Sigmoid colon (tissue), 7 donors: ENCODE data around the gene NEUROG1. TPM values are rescaled to one million over a fixed set of nuclear protein-coding genes. Genes with fewer than 3 reads are reported as not detected.

Experiments used
- DNase-seq: peaks from one replicate; pipeline ENCODE4 v3.0.0-alpha.2; 2019
- H3K27ac ChIP-seq, 4 donors: fragments of 200-600 bp; sonication (generic); one replicate each; pipeline ENCODE4 v1.5.1; 2016 to 2019; ENCODE audit warnings: mild to moderate bottlenecking in 1 of 4
- H3K27me3 ChIP-seq, 3 donors: fragments of 200-600 bp; sonication (generic); one replicate each; pipeline ENCODE4 v1.5.1; 2019; ENCODE audit warnings: mild to moderate bottlenecking in 1 of 3
- H3K36me3 ChIP-seq, 4 donors: fragments of 200-600 bp; sonication (generic); one replicate each; pipeline ENCODE4 v1.5.1; 2016 to 2019
- H3K4me1 ChIP-seq, 4 donors: fragments of 200-600 bp; sonication (generic); one replicate each; pipeline ENCODE4 v1.5.1; 2017 to 2019
- H3K4me3 ChIP-seq, 4 donors: fragments of 200-600 bp; sonication (generic); one replicate each; pipeline ENCODE4 v1.5.1; 2017 to 2019; ENCODE audit warnings: mild to moderate bottlenecking in 2 of 4, moderate library complexity in 1 of 4
- H3K9me3 ChIP-seq, 4 donors: fragments of 200-600 bp in 3 of 4; sonication (generic) in 3 of 4; one replicate each; pipeline versions ENCODE4 v1.5.1 to v1.6.1; 2013 to 2019
- CTCF ChIP-seq, 4 experiments: fragments of 450-650 bp in 3 of 4; fragments of 200-600 bp in 1 of 4; IDR thresholded peaks; one replicate each; pipeline ENCODE4 v1.5.1; 2016 to 2019; ENCODE audit warnings: antibody characterized with exemption in 4 of 4, mild to moderate bottlenecking in 3 of 4, moderate library complexity in 2 of 4
- EP300 ChIP-seq, 4 donors: sonication (generic); formaldehyde crosslinking; IDR thresholded peaks; one replicate each; pipeline ENCODE4 v1.6.1; 2017; ENCODE audit warnings: antibody characterized with exemption in 4 of 4
- POLR2A ChIP-seq, 2 donors: fragments of 450-650 bp; IDR thresholded peaks; one replicate each; pipeline ENCODE4 v1.6.1; 2016; ENCODE audit warnings: antibody characterized with exemption in 2 of 2, mild to moderate bottlenecking in 2 of 2, moderate library complexity in 2 of 2
- POLR2AphosphoS5 ChIP-seq, 4 donors: sonication (generic); formaldehyde crosslinking; IDR thresholded peaks; one replicate each; pipeline ENCODE4 v1.6.1; 2017; ENCODE audit warnings: antibody characterized with exemption in 4 of 4
- WGBS, 2 donors: extraction: QIAGEN DNeasy Blood & Tissue Kit; methylation state at CpG; one replicate each; pipeline ENCODE4 v1.1.7; 2013; 5-methylcytosine and 5-hydroxymethylcytosine counted together
- intact Hi-C: fragments of 100-400 bp; cut with DNase I; formaldehyde crosslinking; loops from one replicate; pipeline ENCODE4 v1.15.1; 2023
- polyA plus RNA-seq, 3 donors: library from polyadenylated mRNA; stranded (reverse); fragments of 200-250 nt; gene quantifications; one replicate each; pipeline ENCODE4 v1.2.3, GENCODE V29; 2013
- total RNA-seq, 4 donors: library from RNA; depleted of rRNA; stranded (reverse); fragments of >200 nt; gene quantifications; one replicate each; pipeline ENCODE4 v1.1.0, GENCODE V29; 2016
- donor health status: healthy with polysubstance abuse.
- donor health status: Bipolar disorder and iron deficiency.
- donor health status: healthy.

The NEUROG1 gene
- total and polyA plus RNA-seq, 7 donors: not detected

GRCh38 chr5:135543001-135543484 is 7.3 kb upstream of the NEUROG1 start:
- Histone ChIP-seq H3K4me3 (peak overlapping the region in 3 of 4 donors; percentile 37 to 51 (median 45)), H3K4me1 (peaks cover 0 to 19% (median 16%) of the 10 kb centered on the region in 4 donors), H3K9me3 (peaks cover 0 to 1% (median 0%) of the 10 kb centered on the region in 4 donors), H3K36me3 (no peaks in the 10 kb centered on the region), H3K27ac (no peak overlapping the region), H3K27me3 (peaks cover 35 to 100% (median 69%) of the 10 kb centered on the region in 3 donors)
- WGBS, 2 donors: 18 to 23% methylated on average over 5 of the region's 5 CpGs
- TF ChIP-seq CTCF (IDR thresholded peaks at IDR 0.05) (no peak), EP300 (IDR thresholded peaks at IDR 0.05) (no peak), POLR2AphosphoS5 (IDR thresholded peaks at IDR 0.05) (no peak), POLR2A (IDR thresholded peaks at IDR 0.05) (no peak)
- intact Hi-C loops: no loop called here
- DNase-seq: no peak

GRCh38 chr5:135541807-135542502 is 6.2 kb upstream of the NEUROG1 start:
- Histone ChIP-seq H3K36me3 (no peaks in the 10 kb centered on the region), H3K9me3 (peaks cover 0 to 9% (median 1%) of the 10 kb centered on the region in 4 donors), H3K27ac (no peak overlapping the region), H3K4me1 (peaks cover 0 to 19% (median 16%) of the 10 kb centered on the region in 4 donors), H3K27me3 (peaks cover 34 to 100% (median 72%) of the 10 kb centered on the region in 3 donors), H3K4me3 (no peak overlapping the region)
- WGBS, 2 donors: 37 to 55% methylated on average over 11 of the region's 11 CpGs
- TF ChIP-seq POLR2A (IDR thresholded peaks at IDR 0.05) (no peak), CTCF (IDR thresholded peaks at IDR 0.05) (no peak), POLR2AphosphoS5 (IDR thresholded peaks at IDR 0.05) (no peak), EP300 (IDR thresholded peaks at IDR 0.05) (no peak)
- intact Hi-C loops: no loop called here
- DNase-seq: no peak

- Histone ChIP-seq H3K27me3 (peaks cover 40 to 100% (median 82%) of the 10 kb centered on the region in 3 donors), H3K4me3 (no peak overlapping the region), H3K27ac (no peak overlapping the region), H3K4me1 (peaks cover 0 to 34% (median 31%) of the 10 kb centered on the region in 4 donors), H3K9me3 (peaks cover 0 to 9% (median 1%) of the 10 kb centered on the region in 4 donors), H3K36me3 (no peaks in the 10 kb centered on the region)
- DNase-seq: no peak
- intact Hi-C loops: no loop called here
- TF ChIP-seq POLR2AphosphoS5 (IDR thresholded peaks at IDR 0.05): no peak
- no peak for TF ChIP-seq POLR2A (IDR thresholded peaks at IDR 0.05)
- WGBS, 2 donors: 73 to 83% methylated on average over 4 of the region's 4 CpGs
Observed at GRCh38 chr5:135539430-135540005, 3.8 kb upstream of the NEUROG1 start.

DNA sequence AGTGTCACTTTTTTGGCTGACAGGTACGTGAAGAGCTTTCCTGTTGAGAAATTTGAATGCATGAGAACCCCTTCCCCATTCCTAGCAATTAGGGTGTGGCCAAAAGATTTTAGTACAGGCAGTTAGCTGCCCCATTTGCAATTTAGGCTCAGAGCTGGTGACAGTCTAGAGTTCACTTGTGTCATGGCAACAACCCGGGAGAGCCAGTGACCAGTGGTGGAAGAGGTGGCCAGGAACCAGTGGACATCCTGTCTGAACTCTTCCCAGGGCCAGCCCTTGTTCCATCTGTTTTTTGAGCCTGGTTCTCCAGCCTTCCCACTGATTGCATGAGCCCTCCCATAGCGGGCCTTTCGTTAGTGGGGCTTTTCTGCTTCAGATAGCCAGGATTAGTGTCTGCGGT is 2.5 kb upstream of the NEUROG1 start:
- intact Hi-C loops: no loop called here
- WGBS, 2 donors: 86 to 94% methylated on average over 5 of the region's 5 CpGs
- Histone ChIP-seq H3K27ac (no peak overlapping the region), H3K9me3 (peaks cover 0 to 9% (median 1%) of the 10 kb centered on the region in 4 donors), H3K4me1 (peaks cover 0 to 21% (median 19%) of the 10 kb centered on the region in 4 donors), H3K4me3 (no peak overlapping the region), H3K27me3 (peaks cover 38 to 100% (median 75%) of the 10 kb centered on the region in 3 donors), H3K36me3 (no peaks in the 10 kb centered on the region)
- TF ChIP-seq EP300 (IDR thresholded peaks at IDR 0.05): no peak
- TF ChIP-seq POLR2A (IDR thresholded peaks at IDR 0.05): no peak
- no peak for TF ChIP-seq CTCF (IDR thresholded peaks at IDR 0.05)
- TF ChIP-seq POLR2AphosphoS5 (IDR thresholded peaks at IDR 0.05): no peak
- no peak for DNase-seq

DNA sequence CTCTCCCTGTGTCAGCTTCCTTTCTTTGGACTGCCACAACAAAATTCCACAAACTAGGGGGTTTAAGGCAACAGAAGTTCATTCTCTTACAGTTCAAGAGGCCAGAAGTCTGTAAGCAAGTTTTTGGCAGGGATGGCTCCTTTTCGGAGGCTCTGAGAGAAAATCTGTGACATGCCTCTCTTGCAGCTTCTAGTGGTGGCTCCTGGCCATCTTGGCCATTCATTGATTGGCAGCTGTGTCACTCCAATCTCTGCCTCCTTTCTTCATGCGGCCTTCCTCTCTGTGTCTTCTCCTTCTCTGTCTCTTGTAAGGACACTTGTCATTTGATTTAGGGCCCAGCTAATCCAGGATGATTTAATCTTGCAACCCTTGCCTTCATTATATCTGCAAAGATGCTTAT is 2.0 kb upstream of the NEUROG1 start:
- Histone ChIP-seq H3K4me1 (peaks cover 0 to 20% (median 16%) of the 10 kb centered on the region in 4 donors), H3K4me3 (no peak overlapping the region), H3K27me3 (peaks cover 38 to 100% (median 72%) of the 10 kb centered on the region in 3 donors), H3K36me3 (no peaks in the 10 kb centered on the region), H3K27ac (no peak overlapping the region), H3K9me3 (peaks cover 0 to 9% (median 1%) of the 10 kb centered on the region in 4 donors)
- no peak for TF ChIP-seq EP300 (IDR thresholded peaks at IDR 0.05)
- TF ChIP-seq POLR2AphosphoS5 (IDR thresholded peaks at IDR 0.05): no peak
- no peak for TF ChIP-seq CTCF (IDR thresholded peaks at IDR 0.05)
- no peak for TF ChIP-seq POLR2A (IDR thresholded peaks at IDR 0.05)
- intact Hi-C loops: no loop called here
- WGBS, 2 donors: 82 to 95% methylated on average over 2 of the region's 2 CpGs
- no peak for DNase-seq
